Mesendoderm (in vitro differentiated cells): Measurements from ENCODE around the gene MFSD12.

Source experiments
- DNase-seq: peaks from one replicate; pipeline ENCODE4 v3.0.0; 2013
- H2AK5ac ChIP-seq: 2 replicates; pipeline ENCODE4 v1.6.1; 2013; ENCODE audit warnings: low read length, inconsistent platforms
- H2BK120ac ChIP-seq: 2 replicates; pipeline ENCODE4 v1.6.1; 2013; ENCODE audit warnings: low read depth, mild to moderate bottlenecking, low read length, moderate library complexity, mixed read lengths
- H2BK15ac ChIP-seq: replicated peaks from 2 replicates; pipeline ENCODE4 v1.6.1; 2013; ENCODE audit warnings: low read depth, mild to moderate bottlenecking, moderate library complexity
- H2BK5ac ChIP-seq: 2 replicates; pipeline ENCODE4 v1.6.1; 2013; ENCODE audit warnings: low read length, inconsistent platforms
- H3K18ac ChIP-seq: 2 replicates; pipeline ENCODE4 v1.6.1; 2013; ENCODE audit warnings: mild to moderate bottlenecking, low read length, mixed read lengths
- H3K23ac ChIP-seq: one replicate; pipeline ENCODE4 v1.6.1; 2013; ENCODE audit warnings: low read length
- H3K27ac ChIP-seq: 2 replicates; pipeline ENCODE4 v1.5.1; 2013; ENCODE audit warnings: low read depth, mild to moderate bottlenecking, inconsistent platforms, low read length, moderate library complexity
- H3K27me3 ChIP-seq: 2 replicates; pipeline ENCODE4 v1.6.1; 2013; ENCODE audit warnings: low read length, control low read depth, mild to moderate bottlenecking, inconsistent platforms; ENCODE audit not compliant: insufficient read depth, poor library complexity
- H3K36me3 ChIP-seq: 2 replicates; pipeline ENCODE4 v1.6.1; 2013; ENCODE audit warnings: low read length, inconsistent platforms; ENCODE audit not compliant: control insufficient read depth, insufficient read depth
- H3K4ac ChIP-seq: one replicate; pipeline ENCODE4 v1.6.1; 2013; ENCODE audit warnings: low read depth, mild to moderate bottlenecking, low read length, moderate library complexity
- H3K4me1 ChIP-seq: 2 replicates; pipeline ENCODE4 v1.6.1; 2013; ENCODE audit warnings: low read depth, low read length, inconsistent platforms; ENCODE audit not compliant: control insufficient read depth
- H3K4me2 ChIP-seq: 2 replicates; pipeline ENCODE4 v1.6.1; 2013; ENCODE audit warnings: low read length
- H3K4me3 ChIP-seq: 2 replicates; pipeline ENCODE4 v1.5.1; 2013; ENCODE audit warnings: mild to moderate bottlenecking, low read length
- H3K56ac ChIP-seq: one replicate; pipeline ENCODE4 v1.6.1; 2013; ENCODE audit warnings: low read length
- H3K79me1 ChIP-seq: 2 replicates; pipeline ENCODE4 v1.6.1; 2013; ENCODE audit warnings: low read length, inconsistent platforms
- H3K79me2 ChIP-seq: 2 replicates; pipeline ENCODE4 v1.6.1; 2013; ENCODE audit warnings: mild to moderate bottlenecking, low read length; ENCODE audit not compliant: control insufficient read depth, insufficient read depth
- H3K9ac ChIP-seq: 2 replicates; pipeline ENCODE4 v1.6.1; 2013; ENCODE audit warnings: low read length, inconsistent platforms
- H4K5ac ChIP-seq: one replicate; pipeline ENCODE4 v1.6.1; 2013; ENCODE audit warnings: low read length
- H4K8ac ChIP-seq: one replicate; pipeline ENCODE4 v1.6.1; 2013; ENCODE audit warnings: low read depth, mild to moderate bottlenecking, control low read depth, low read length, moderate library complexity
- WGBS: extraction: QIAGEN DNeasy Blood & Tissue Kit; methylation state at CpG from one replicate; pipeline ENCODE4 v1.1.7; 2013; ENCODE audit warnings: low lambda C conversion rate, missing lambda C conversion rate; ENCODE audit not compliant: insufficient coverage; ENCODE audit errors: extremely low coverage; 5-methylcytosine and 5-hydroxymethylcytosine counted together

MFSD12 gene

DNA sequence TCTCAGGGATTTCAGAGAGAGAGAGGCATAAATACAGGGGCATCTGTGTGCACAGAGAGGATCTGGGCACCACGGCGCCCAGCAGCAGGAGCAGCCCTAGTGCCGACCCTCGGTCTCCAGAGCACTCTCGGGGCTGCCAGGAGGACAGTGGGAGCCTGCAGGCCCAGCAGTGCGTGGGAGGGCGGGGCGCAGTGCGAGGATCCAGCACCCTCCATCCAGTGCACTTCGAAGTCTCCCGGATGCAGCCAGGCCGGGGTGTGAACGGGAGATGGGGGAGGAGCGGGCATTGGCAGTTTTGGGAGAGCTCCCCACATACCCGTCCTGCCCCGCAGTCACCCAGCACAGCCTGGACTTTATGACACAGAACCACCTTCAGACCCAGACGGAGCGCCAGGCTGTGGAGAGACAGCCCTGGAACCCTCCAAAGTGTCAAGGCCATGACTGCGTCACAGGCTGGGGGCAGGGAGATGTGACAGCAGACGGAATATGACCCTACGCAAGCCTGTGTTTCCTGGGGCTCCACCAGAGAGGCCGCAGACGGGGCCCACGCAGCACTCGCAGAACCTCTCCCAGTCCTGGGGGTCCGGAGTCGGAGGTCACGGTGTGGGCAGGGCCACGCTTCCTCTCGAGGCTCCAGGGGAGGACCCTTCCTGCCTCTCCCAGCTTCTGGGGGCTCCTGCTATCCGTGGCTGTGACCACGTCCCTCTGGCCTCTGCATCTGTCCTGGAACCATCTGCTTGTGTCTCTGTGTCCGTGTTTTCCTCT, 33.1 kb downstream of the MFSD12 start:
- H3K27ac ChIP-seq = no peak overlapping the region
- H4K8ac ChIP-seq = no peak overlapping the region
- no peak overlapping the region for H3K56ac ChIP-seq
- no peak overlapping the region for H4K5ac ChIP-seq
- no peak overlapping the region for H3K23ac ChIP-seq
- no peak overlapping the region for H2BK5ac ChIP-seq
- DNase-seq = no peak
- peaks cover 17% of the 10 kb centered on the region for H3K79me1 ChIP-seq
- peaks cover 7% of the 10 kb centered on the region for H3K36me3 ChIP-seq
- no peak overlapping the region for H2BK15ac ChIP-seq
- H2BK120ac ChIP-seq = no peak overlapping the region
- H3K4me3 ChIP-seq = no peak overlapping the region
- H3K18ac ChIP-seq = no peak overlapping the region
- no peak overlapping the region for H3K9ac ChIP-seq
- WGBS = no CpG with 5 or more reads among the region's 33 CpGs
- H3K79me2 ChIP-seq = peaks cover 11% of the 10 kb centered on the region
- no peak overlapping the region for H3K4me2 ChIP-seq
- H3K4me1 ChIP-seq = no peaks in the 10 kb centered on the region
- no peak overlapping the region for H2AK5ac ChIP-seq
- no peak overlapping the region for H3K4ac ChIP-seq
- no peaks in the 10 kb centered on the region for H3K27me3 ChIP-seq

DNA sequence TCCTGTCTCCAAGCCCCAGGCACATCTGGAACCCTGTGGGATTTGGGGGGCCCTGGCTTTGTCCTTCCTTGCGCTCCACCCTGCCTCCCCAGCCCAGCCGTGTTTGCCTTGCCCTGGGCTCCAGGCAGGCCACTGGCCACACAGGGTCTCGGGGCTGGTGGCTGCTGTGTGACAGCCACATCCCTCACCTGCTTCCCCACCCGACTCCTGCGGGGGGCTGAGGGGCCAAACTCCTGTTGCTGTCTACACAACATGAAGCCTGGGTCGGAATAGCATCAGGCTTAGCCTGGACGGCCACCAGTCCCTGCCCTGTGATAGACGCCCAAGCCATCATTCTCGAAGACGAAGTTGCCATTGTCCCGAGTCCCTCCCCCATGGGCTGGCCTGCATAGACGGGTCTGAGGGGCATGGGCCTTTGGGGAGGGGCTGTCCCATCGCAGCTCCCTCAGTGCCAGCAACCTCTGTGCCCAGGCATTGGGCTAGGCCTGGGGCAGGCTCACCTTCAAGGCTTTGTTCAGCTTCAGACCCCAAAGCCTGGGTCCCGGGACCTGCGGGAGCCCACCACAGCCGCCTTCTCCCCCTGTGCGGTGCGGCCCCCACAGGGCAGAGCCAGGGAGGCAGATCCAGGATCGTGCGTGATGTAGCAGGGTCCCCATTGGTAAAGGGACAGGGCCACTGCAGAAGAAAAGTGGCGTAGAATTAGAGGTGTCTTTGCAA, 33.9 kb downstream of the MFSD12 start:
- Histone ChIP-seq H3K23ac (no peak overlapping the region), H3K79me2 (peaks cover 12% of the 10 kb centered on the region), H2BK15ac (no peak overlapping the region), H2AK5ac (no peak overlapping the region), H3K79me1 (peaks cover 22% of the 10 kb centered on the region), H3K4me2 (no peak overlapping the region), H3K27me3 (no peaks in the 10 kb centered on the region), H2BK5ac (no peak overlapping the region), H3K27ac (no peak overlapping the region), H4K5ac (no peak overlapping the region), H3K4me1 (no peaks in the 10 kb centered on the region), H3K18ac (no peak overlapping the region), H3K56ac (no peak overlapping the region), H3K4ac (no peak overlapping the region), H2BK120ac (no peak overlapping the region), H3K9ac (no peak overlapping the region), H4K8ac (no peak overlapping the region), H3K4me3 (no peak overlapping the region), H3K36me3 (peaks cover 7% of the 10 kb centered on the region)
- WGBS = no CpG with 5 or more reads among the region's 21 CpGs
- no peak for DNase-seq

DNA sequence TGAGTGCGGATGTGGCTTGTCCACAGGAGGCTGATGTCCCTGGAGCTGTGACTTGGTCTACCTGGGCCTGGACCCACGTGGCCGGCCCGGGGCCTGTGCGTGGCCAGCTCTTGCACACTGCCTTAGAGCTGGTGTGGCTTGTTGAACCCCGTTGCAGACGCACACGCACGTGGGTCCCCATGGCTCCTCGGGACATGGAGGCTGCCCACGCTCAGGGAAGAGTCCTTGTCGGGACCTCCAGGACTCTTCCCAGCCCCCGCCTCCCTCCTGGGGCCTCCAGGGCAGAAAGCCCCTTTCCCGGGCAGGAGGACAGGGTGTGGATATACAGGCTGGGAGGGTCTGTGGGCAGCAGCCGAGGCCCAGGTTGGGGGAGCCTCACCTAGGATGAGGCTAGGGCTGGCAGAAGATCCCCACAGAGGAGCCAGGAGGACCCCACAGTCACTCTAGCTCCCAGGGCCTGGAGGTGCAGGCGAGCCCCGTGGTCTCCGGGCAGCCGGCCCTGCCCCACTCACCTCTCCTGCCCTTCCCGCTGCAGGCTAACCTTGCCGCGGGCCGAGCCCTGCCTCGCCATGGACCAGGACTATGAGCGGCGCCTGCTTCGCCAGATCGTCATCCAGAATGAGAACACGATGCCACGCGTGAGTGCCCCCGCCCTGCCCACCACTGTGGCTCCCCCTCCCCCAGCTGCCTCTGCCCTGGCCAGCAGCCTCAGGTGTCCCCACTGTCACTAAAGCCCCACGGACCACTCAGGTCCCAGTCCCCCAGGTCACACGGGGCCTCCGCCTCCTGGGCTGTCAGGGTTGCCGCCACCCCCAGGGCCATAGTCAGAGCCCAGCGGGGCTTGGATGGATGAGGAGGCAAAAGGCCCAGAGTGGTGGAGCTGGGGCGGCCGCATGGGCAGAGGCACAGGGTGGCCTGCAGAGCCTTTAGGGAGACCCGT, 34.7 kb downstream of the MFSD12 start:
- Histone ChIP-seq H3K23ac (no peak overlapping the region), H3K9ac (no peak overlapping the region), H3K27me3 (no peaks in the 10 kb centered on the region), H3K4me2 (no peak overlapping the region), H3K4ac (no peak overlapping the region), H3K27ac (no peak overlapping the region), H2AK5ac (no peak overlapping the region), H3K4me1 (no peaks in the 10 kb centered on the region), H3K79me1 (peaks cover 26% of the 10 kb centered on the region), H3K79me2 (peaks cover 16% of the 10 kb centered on the region), H2BK120ac (no peak overlapping the region), H3K18ac (no peak overlapping the region), H3K56ac (no peak overlapping the region), H2BK15ac (no peak overlapping the region), H3K4me3 (no peak overlapping the region), H3K36me3 (peaks cover 7% of the 10 kb centered on the region), H4K5ac (no peak overlapping the region), H2BK5ac (no peak overlapping the region), H4K8ac (no peak overlapping the region)
- WGBS = no CpG with 5 or more reads among the region's 40 CpGs
- no peak for DNase-seq

DNA sequence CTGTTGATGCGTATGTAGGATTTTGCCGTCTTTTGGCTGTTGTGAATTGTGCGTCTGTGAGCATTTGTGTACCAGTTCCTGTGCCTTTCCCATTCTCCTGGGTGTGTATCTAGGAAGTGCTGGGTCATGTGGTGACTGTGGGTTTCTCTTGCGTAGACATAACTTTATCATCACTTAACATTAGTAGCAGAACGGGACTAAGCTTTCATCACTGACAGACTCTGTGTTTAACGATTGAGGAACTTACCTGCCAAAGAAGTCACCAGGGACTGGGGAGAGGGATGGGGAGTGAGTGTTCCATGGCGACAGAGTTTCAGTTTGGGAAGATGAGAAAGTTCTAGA, 36.3 kb downstream of the MFSD12 start:
- Histone ChIP-seq H2AK5ac (no peak overlapping the region), H3K27ac (no peak overlapping the region), H3K4me3 (no peak overlapping the region), H4K5ac (no peak overlapping the region), H3K27me3 (no peaks in the 10 kb centered on the region), H3K23ac (no peak overlapping the region), H3K4me2 (no peak overlapping the region), H3K4ac (no peak overlapping the region), H3K79me1 (peaks cover 32% of the 10 kb centered on the region), H3K9ac (no peak overlapping the region), H3K18ac (no peak overlapping the region), H3K36me3 (peaks cover 2% of the 10 kb centered on the region), H3K56ac (no peak overlapping the region), H2BK5ac (no peak overlapping the region), H3K79me2 (peaks cover 25% of the 10 kb centered on the region), H2BK120ac (no peak overlapping the region), H3K4me1 (no peaks in the 10 kb centered on the region), H2BK15ac (no peak overlapping the region), H4K8ac (no peak overlapping the region)
- DNase-seq = no peak
- no CpG with 5 or more reads among the region's 7 CpGs for WGBS

DNA sequence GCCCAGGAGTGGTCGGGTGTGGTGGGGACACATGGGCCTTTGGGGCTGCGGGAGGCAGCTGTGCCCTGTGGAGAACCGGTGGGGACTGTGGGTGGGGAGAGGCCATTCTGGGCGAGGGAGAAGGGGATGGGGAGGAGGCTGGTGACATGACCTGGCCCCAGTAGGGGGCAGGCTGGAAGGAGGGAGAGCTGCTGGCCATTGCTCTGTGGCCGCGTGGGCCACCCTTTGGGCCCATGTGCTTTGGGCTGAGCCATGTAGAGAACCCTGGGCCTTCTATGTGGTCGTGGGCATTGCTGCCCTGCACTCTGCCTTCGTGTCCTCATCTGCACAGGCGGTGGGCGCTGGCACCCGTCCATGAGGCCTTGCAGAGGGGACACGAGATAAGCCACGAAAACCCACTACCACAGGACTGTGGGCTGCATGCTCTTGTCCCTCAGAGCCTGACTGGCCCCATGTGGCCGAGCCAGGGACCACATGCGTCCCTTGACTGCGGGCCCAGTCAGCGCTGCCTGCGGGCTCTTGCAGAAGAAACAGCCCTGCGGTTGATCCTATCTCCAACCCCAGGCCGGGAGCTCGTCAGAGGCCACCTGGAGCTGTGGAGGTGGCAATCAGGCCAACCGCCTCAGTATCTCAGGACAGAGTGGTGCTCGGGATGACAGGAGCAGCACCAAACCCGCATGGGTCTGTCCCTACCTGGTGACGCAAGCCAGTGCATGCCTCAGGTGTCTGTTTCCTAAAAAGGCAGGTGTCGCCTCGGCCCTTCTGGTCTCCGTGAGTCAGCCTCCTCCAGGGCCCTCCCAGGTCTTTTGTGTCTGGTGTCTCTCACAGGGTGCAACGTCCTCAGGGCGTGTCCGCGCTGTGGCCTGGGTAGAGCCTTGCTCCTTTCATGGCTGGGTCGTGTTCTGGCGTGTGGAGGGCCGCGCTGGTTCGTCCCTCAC, 37.0 kb downstream of the MFSD12 start:
- Histone ChIP-seq H3K4me3 (no peak overlapping the region), H3K56ac (no peak overlapping the region), H3K79me1 (peaks cover 35% of the 10 kb centered on the region), H3K4me2 (no peak overlapping the region), H3K4ac (no peak overlapping the region), H4K5ac (no peak overlapping the region), H2AK5ac (no peak overlapping the region), H3K79me2 (peaks cover 28% of the 10 kb centered on the region), H3K36me3 (peaks cover 2% of the 10 kb centered on the region), H3K23ac (no peak overlapping the region), H3K9ac (no peak overlapping the region), H4K8ac (no peak overlapping the region), H3K4me1 (no peaks in the 10 kb centered on the region), H3K27me3 (no peaks in the 10 kb centered on the region), H2BK120ac (no peak overlapping the region), H2BK5ac (no peak overlapping the region), H2BK15ac (no peak overlapping the region), H3K27ac (no peak overlapping the region), H3K18ac (no peak overlapping the region)
- DNase-seq = peak; percentile 60
- no CpG with 5 or more reads among the region's 37 CpGs for WGBS
